LHCN-M2 (cell line): ENCODE measurements around the gene RAP1GAP. TPM values are rescaled to one million over a fixed set of nuclear protein-coding genes. Genes with fewer than 3 reads are reported as not detected.

Source experiments
- DNase-seq: peaks from one replicate; pipeline ENCODE4 v3.0.0-alpha.2; 2012; ENCODE audit warnings: low read depth
- total RNA-seq: library from RNA; depleted of rRNA; stranded (reverse); fragments of >200 nt; gene quantifications from 2 replicates; pipeline ENCODE4 v1.2.3, GENCODE V29; 2014

RAP1GAP gene
- total RNA-seq, 1 experiment from 2014 or later: 0.06 TPM

GRCh38 chr1:21610027-21610426 is 59.1 kb downstream of the RAP1GAP start:
- DNase-seq: no peak

DNA sequence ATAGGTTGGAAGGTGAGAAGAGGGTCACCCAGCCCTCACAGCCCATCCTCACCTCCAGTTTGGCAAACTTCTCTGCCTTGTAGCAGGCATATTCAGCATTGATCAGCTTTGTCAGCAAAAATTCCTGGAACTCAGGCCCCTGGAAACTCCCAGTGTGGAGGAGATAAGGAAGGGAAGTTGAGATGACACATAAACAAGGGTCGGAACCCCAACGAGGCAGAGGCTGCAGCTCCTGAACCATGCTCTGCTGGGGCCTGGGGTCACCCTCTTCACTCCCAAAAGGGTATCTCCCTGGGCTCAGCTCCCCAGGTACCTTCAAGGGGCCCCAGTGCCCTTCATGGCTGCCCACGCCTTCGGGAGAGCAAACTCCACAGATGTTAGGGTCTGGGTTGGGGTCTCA is 60.4 kb downstream of the RAP1GAP start:
- DNase-seq: no peak

GRCh38 chr1:21607549-21608529 is 61.3 kb downstream of the RAP1GAP start:
- DNase-seq: peak; percentile 51

GRCh38 chr1:21605964-21606705 is 63.0 kb downstream of the RAP1GAP start:
- no peak for DNase-seq

DNA sequence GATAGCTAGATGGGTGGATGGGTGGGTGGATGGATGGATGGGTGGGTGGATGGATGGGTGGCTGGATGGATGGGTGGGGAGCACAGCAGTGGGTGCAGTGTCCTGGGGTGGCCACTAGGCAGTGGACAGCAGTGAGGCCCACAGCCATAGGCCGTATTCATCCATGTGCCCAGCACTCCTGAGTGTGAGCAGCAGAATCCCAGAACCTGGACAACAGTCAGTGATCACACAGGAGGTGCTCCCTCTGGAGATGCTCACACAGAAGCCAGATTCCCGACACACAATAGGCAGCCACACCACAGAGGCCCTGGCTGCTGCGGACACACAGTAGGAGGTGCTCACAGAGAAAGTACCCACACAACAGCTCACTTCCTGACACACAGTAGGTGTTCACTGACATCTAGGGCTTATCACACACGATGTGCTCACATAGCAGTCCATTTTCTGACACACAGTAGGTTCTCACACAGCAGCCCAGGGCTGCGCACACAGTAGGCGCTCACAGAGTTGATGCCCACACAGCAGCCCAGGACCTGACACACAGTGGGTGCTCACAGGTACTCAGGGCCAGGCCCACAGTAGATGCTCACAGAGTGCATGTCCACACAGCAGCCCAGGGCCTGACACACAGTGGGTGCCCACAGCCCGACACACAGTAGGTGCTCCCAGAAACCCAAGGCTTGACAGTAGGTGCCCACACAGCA is 64.0 kb downstream of the RAP1GAP start:
- DNase-seq: no peak

DNA sequence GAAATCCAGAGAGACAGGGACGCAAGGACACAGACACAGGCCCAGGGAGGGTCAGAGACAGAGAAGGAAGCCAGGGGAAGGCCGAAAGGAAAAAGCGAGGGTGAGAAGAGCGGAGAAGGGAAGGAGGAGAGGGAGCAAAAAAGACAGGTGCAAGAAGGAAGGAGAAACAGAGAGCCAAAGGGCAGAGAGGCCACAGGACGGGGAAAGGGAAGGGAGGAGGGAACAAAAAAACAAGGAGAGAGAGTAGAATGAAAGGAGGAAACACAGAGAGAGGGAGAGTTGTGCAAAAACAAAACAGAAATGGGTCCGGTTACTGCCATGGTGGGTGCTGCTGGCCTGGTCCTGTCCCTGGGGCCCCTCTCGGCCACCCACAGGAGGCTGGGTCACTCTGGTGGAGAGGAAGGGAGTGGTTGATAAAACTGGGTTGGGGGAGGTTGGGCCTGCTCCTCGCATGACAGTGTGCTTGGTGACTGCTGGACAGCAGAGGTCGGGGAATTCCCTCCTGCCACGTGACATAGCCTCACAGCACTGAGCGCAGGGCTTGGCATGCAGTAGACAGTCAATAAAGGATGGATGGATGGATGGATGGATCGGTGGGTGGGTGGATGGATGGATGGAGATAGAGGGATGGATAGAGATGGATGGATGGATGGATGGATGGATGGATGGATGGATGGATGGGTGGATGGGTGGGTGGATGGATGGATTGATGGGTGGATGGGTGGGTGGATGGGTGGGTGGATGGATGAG is 64.8 kb downstream of the RAP1GAP start:
- no peak for DNase-seq

DNA sequence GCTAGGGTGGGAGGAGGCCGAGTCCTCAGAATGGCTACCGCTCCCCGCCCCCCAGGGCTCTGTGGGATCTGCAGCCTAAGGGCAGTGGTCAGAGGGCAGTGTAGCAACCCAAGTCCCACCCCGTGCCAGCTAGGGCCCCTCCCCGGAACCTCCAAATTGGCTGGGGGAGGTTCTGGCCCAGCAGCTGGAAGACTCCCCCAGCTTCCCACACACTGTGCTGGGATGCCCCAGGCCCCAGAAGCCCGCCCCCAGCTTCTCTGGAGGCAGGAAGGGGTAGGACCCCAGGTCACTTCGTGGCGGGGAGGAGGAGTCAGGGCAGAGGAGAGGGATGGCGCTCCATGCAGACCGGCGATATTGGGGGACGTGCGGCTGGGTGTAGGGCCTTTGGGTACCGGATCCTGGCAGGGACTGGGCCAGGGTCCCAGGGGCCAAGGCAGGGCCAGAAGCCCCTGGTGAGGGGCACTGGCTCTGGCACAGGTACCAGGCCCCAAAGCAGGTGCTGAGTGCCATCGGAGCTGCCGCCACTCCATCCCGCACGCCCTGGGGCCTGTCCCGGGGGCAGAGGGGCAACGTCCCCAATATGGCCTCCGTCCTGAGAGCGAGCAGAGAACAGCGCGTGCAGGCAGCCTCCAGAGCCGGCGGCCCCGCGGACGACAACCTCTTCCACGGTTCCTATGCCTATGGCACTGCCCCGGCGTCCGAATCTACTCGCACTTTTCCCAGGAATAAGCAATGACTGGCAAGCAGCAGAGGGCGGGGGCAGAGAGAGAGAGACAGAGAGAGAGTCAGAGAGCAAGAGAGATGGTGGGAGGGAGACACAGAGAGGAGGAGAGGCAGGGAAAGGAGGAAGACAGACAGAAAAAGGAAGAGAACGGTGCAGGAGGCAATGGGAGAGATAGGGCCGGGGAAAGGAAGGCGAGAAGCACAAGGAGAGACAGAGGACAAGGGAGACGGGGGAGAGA is 65.7 kb downstream of the RAP1GAP start:
- DNase-seq: no peak

- no peak for DNase-seq
These were observed 67.7 kb downstream of the RAP1GAP start for GRCh38 chr1:21601278-21602048.

- no peak for DNase-seq
These were observed 69.8 kb downstream of the RAP1GAP start for GRCh38 chr1:21599402-21599801.

DNA sequence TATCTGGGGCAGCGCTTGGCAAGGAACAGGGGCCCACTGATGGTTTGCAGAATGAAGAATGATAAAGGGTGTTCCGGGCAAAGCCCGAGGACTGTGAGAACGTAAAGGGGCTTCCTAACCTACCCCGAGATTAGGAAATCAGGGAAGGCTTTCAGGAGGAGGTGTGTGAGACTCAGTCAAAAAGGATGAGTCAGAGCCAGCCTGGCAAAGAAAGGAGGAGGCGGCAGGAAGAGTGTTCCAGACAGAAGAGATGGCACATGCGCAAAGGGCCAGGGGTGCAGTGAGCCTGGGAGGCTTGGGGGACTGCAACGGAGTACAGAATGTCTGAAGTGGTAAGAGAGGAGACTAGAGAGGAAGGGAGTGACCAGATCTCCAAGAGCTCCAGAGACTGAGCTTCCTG is 70.3 kb downstream of the RAP1GAP start:
- no peak for DNase-seq

DNA sequence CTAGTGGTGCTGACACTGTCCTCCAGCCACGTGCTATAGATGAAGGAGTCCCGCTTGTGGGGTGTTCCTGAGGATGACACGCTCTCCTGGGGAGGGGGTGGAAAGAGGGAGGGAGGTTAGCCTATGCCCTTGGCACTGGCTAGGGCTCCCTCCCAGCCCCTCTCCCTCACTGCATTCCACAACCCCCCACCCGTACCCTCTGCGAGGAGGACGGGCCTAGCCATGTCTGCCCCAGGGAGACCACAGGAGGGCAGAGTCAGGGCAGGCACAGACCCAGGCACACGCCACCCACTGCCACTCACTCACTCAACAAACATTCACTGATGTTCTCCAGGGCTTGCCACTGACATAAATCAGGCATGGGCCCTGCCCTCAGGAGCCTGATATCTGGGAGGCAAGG is 70.7 kb downstream of the RAP1GAP start:
- DNase-seq: no peak

DNA sequence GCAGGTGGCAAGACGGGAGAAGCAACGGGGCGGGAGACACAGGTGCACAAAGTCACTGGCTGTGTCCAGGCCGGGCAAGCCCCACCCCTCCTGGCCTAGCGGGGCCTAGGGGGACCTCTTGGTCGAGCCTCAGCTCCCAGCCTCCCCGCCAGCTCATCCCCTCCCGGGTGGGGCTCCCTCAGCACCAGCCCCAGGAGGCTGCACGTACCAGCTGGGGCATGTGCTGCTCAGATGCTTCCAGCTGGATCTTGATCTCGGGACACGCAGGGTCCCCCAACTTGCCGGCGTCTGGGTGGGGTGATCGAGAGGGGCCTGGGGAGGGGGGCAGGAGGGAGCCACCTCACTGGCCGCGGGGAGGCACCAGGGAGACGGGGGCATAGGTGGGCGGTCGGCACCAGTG is 71.4 kb downstream of the RAP1GAP start:
- DNase-seq: no peak

DNA sequence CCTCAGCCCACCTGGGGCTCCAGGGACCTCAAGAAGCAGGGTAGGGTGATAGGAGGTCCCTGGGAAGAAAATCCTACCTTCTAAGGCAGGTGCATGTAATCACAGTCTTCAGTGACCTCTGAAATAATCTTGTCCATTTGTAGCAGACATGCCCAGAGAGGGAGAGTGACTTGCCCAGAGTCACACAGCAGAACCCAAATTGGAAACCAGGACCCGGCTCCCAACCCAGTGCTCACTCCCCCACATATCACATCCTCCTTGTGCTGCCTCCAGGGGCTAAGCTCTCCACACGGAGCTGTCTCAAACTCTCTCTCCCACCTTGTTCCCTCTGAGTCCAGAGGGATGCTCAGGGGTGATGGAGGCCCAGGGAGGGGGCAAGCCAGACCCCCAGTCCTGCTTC is 72.5 kb downstream of the RAP1GAP start:
- DNase-seq: no peak

DNA sequence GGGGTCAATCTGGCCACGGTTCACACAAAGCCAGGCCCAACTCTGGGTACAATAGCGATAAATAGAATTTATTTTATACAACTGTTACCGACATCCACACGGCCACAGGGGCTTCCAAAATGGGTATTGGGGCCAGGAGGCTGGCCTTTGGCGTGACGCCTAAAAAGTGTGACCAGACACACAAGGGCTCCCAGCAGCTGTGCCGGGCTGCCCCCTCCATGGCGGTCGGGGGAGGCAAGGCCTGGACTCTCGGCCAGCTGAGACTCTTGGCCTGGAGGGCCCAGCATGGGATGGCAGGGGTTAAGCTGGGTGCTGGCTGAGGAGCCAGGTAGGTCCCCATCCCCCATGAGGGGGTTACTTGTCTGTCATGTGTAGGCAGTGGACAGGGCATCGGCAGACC is 73.0 kb downstream of the RAP1GAP start:
- DNase-seq: no peak

GRCh38 chr1:21594935-21595897 is 73.9 kb downstream of the RAP1GAP start:
- DNase-seq: peak; percentile 62

DNA sequence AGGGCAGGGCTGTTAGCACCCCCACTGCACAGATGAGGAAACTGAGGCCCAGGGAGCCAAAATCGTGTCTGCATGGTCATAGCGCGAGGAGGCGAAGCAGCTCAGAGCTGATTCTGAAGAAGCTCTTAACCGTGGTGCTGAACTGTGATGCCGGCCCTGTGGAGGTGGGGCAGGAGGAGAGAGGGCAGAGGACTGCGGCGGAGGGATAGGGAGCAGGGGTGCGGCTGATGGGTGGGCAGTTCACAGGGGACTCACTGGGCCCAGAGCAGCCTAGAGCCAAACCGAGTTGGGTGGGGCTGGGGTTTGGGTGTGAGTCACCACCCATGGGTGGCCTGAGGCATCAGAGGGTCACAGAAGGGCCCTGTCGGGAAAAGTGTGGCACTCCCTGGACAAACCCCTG is 74.7 kb downstream of the RAP1GAP start:
- no peak for DNase-seq

DNA sequence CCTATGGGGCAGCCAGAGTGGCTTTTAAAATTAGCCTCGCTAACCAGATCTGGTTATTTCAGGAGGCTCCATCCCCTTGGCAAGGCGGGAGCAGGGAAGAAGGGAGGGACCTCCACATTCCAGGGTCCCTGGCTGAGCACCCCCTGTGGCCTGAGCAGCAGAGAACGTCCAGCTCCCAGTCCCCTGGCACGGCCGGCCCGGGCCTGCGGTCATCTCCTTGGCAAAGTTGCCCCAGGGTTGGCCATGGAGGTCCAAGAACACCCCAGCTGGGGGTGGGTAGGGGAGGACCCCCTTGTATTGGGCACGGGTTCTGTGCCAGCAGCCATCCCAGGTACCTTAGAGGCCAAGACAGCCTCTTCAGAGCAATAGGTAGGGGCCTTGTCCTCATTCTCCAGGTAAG is 75.9 kb downstream of the RAP1GAP start:
- DNase-seq: no peak
